DMS114 treated with DMSO at 0.1 percent for 48 hours (cell line): ENCODE results near the gene CCL21.
"Not testable (repeated sequence)": the region's sequence is repeated elsewhere in the genome, so short reads cannot be mapped to it uniquely, and the experiment has no call there.

Source experiments
- DNase-seq: peaks from one replicate; lab custom pipeline; 2025; ENCODE audit not compliant: unreplicated experiment; lab: John Stamatoyannopoulos, UW

The CCL21 gene, protein sequence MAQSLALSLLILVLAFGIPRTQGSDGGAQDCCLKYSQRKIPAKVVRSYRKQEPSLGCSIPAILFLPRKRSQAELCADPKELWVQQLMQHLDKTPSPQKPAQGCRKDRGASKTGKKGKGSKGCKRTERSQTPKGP

DNA sequence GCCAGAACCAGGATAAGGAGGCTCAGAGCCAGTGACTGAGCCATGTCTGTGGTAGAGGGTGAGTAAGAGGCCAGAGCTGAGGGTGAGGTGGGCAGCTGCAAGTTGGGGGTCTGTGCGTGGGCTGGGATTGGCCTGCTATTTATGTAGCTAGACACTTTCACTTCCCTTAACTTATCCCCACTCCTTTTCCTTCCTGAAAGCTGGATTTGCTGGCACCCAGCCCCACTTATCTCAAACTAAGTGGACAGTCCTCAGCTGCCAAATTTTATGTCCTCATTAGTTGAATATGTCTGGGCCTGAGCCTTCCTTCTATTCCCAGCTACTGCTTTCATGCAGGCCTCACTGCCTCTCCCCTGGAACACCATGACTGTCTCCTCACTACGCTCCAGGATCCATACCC lies at the start of gene CCL21:
TSS of gene CCL21 (minus strand) at position 114 of the 400 bp plus-strand sequence. CDS start at position 44, 70 bp downstream.
- DNase-seq, result no peak

- no peak for DNase-seq
Observed at GRCh38 chr9:34759432-34760134, 49.6 kb upstream of the CCL21 start.

GRCh38 chr9:34750320-34750719 lies 40.4 kb upstream of the CCL21 start:
- DNase-seq, result not testable (repeated sequence)

- DNase-seq, result no peak
Observed at GRCh38 chr9:34746526-34746925, 36.6 kb upstream of the CCL21 start.

DNA sequence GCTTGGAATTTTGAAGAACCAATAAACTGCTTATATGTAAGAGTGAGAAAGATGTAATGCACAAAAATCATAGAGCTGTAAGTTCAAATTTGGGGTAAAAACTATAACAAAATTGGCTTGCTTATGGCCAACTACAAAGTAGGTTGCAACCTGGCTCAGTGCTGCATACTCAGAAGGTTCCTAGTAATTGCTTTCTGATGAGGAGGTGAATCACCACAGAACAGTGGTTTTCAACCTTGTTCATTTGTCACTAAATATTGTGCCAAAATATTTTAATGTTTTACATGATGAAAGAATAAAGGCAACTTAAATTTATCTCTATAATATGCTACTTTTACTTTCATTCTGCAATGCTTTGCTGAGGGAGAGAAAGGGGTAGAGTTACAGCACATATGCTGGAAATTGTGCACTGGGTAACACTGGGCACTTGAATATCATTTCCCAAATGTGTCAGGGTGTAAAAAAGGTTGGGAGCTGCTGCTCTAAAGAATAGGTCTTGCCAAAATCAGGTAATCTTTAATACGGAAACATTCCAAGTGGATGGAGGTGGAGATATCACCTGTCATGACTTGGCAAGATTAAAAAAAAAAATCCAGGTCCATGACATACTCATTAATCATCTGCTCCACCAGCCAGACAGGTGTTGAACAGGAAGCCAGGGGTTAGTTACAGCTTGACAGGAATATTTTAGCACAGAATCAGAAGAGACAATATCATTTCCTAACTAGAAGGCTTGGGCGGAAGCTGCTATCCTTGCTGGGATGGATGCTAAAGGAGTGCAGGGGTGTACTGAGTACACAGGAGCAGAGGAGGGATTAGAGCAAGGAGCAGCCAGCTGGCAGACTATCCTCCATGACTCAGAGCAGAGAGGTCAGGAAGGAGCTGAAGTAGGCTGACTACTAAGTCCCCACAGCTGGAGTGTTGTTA lies 34.6 kb upstream of the CCL21 start:
- DNase-seq, result no peak

DNA sequence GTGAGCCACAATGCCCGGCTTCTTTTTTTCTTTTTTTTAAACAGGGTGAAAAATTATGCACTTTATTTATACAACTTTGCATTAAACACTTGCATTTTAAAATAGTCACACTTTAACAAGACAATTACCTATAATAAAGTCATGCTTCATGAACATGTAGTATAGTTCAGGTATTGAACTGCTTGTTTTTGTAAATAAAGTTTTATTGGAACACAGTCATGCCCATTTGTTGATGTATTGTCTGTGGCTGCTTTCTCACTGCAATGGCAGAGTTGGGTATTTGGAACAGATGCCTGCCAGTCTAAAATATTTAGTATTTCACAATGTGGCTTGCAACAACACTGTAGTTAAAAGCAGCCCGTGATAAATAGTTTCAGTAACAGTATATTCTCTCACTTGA lies 32.8 kb upstream of the CCL21 start:
- no peak for DNase-seq

DNA sequence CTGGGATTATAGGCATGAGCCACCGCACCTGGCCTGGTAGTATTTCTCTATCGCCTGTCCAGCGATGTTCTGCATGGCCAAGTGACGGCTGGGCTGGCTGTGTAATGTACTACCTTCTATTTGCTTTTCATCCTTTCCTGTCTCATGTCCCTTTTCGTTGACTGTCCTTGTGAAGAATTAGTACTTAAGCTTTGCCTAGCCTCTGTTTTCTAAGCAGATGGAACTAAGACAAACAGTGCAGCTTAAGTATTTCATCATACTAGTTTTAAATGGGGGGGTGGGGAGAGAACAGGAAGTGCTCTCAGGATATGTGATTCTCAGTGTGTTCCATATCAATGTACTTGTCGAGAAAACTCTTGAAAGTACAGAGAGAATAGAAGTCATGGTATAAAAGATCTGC lies 31.7 kb upstream of the CCL21 start:
- DNase-seq, result no peak

- DNase-seq, result not testable (repeated sequence)
Observed at GRCh38 chr9:34740176-34740575, 30.2 kb upstream of the CCL21 start.

GRCh38 chr9:34737677-34738260 lies 27.8 kb upstream of the CCL21 start:
- DNase-seq, result no peak

DNA sequence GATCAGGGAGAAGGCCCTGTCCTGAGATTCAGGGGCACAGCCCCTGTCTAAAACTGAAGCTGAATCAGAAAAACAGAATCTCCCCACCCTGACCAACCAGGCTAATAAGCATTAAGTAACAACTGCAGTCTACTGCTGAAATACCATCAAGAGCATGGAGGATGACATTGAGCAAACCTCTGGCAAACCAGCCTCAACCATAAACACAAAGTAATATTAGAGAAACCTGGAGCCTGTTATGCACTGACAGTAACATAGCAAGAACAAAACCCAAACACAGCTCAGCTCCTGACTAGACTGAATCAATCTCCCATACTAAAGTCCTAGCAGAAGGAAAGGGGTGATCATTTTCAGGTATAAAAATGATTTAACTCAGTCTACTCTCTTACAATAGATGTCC lies 24.8 kb upstream of the CCL21 start:
- no peak for DNase-seq

- no peak for DNase-seq
Observed at GRCh38 chr9:34732886-34733285, 22.9 kb upstream of the CCL21 start.

DNA sequence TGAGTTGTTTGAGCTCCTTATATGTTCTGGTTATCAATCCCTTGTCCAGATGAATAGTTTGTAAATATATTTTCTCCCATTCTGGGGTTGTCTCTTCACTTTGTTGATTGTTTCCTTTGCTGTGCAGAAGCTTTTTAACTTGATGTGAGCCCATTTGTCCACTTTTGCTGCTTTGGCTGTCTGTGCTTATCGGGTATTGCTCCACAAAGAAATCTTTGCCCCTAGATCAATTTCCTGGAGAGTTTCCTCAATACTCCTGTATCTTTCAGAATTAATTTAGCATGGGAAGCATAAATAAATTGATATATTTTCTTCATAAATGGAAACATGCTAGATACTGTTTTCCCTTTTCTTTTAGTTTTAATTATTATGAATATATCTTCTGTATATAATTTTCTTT lies 22.5 kb upstream of the CCL21 start:
- no peak for DNase-seq

- DNase-seq, result no peak
Observed at GRCh38 chr9:34723141-34723540, 13.2 kb upstream of the CCL21 start.

DNA sequence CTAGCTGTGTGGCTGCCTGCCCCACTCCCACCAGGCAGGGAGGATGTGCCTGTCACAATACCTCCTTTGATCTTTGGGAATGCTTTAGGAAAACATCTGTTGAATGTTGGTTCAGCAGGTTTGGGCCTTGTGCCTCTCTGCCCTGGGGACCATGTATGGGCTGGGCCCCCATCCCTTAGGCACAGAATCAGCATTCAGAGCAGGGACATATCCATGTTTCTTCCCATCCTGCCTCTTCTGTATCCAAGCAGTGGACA lies 9.8 kb upstream of the CCL21 start:
- DNase-seq, result not testable (repeated sequence)

- DNase-seq, result no peak
Observed at GRCh38 chr9:34719021-34719768, 9.3 kb upstream of the CCL21 start.

GRCh38 chr9:34717996-34718614 lies 8.2 kb upstream of the CCL21 start:
- no peak for DNase-seq

GRCh38 chr9:34716711-34717110 lies 6.8 kb upstream of the CCL21 start:
- DNase-seq, result no peak

- DNase-seq, result no peak
Observed at GRCh38 chr9:34715639-34716215, 5.8 kb upstream of the CCL21 start.

- DNase-seq, result no peak
Observed at GRCh38 chr9:34714007-34714406, 4.1 kb upstream of the CCL21 start.

DNA sequence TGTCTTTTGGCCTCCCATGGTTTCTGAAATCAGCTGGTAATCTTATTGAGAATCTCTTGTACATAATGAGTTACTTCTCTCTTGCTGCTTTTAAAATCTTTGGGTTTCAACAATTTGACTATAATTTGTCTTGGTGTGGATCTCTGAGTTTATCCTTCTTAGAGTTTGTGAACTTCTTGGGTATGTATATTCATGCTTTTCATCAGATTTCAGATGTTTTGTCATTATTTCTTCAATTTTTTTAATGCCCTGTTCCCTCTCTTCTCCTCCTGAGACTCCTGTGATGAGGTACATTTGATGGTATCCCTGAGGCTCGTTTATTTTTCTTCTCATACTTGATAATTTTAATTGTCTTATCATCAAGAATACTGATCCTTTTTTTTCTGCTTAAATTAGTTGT lies 2.2 kb upstream of the CCL21 start:
- no peak for DNase-seq
